GM19438 (cell line): ENCODE data around the gene TMA7.
"Not testable (repeated sequence)": the region's sequence is repeated elsewhere in the genome, so short reads cannot be mapped to it uniquely, and the experiment has no call there.

Source experiments
- ATAC-seq: cut with Tn5 transposase; IDR thresholded peaks from one replicate; pipeline ENCODE4 v1.9.1; 2021; ENCODE audit warnings: low read depth; ENCODE audit not compliant: unreplicated experiment

Gene TMA7

GRCh38 chr3:48465531-48466378 lies 25.7 kb downstream of the TMA7 start:
- ATAC-seq: peak; percentile 91

GRCh38 chr3:48466386-48467109 lies 26.5 kb downstream of the TMA7 start:
- ATAC-seq: no peak

GRCh38 chr3:48467110-48467454 lies 27.0 kb downstream of the TMA7 start:
- no peak for ATAC-seq

- no peak for ATAC-seq
Observed at GRCh38 chr3:48467473-48468267, 27.6 kb downstream of the TMA7 start.

GRCh38 chr3:48468329-48468731 lies 28.3 kb downstream of the TMA7 start:
- ATAC-seq: no peak

GRCh38 chr3:48469046-48469915 lies 29.2 kb downstream of the TMA7 start:
- no peak for ATAC-seq

GRCh38 chr3:48470286-48470685 lies 30.2 kb downstream of the TMA7 start:
- no peak for ATAC-seq

- ATAC-seq: peak; percentile 14
Observed at GRCh38 chr3:48472673-48472922, 32.5 kb downstream of the TMA7 start.

- ATAC-seq: peak; percentile 87
Observed at GRCh38 chr3:48472923-48473616, 33.0 kb downstream of the TMA7 start.

GRCh38 chr3:48473617-48473952 lies 33.5 kb downstream of the TMA7 start:
- no peak for ATAC-seq

GRCh38 chr3:48474031-48474430 lies 34.0 kb downstream of the TMA7 start:
- ATAC-seq: not testable (repeated sequence)

- no peak for ATAC-seq
Observed at GRCh38 chr3:48474619-48475018, 34.6 kb downstream of the TMA7 start.

GRCh38 chr3:48475188-48475587 lies 35.1 kb downstream of the TMA7 start:
- ATAC-seq: no peak

GRCh38 chr3:48476426-48477053 lies 36.5 kb downstream of the TMA7 start:
- ATAC-seq: no peak

GRCh38 chr3:48477959-48478520 lies 38.0 kb downstream of the TMA7 start:
- ATAC-seq: no peak

- no peak for ATAC-seq
Observed at GRCh38 chr3:48478626-48479555, 38.8 kb downstream of the TMA7 start.

- not testable (repeated sequence) for ATAC-seq
Observed at GRCh38 chr3:48480891-48481290, 40.8 kb downstream of the TMA7 start.

- ATAC-seq: not testable (repeated sequence)
Observed at GRCh38 chr3:48482822-48483221, 42.8 kb downstream of the TMA7 start.
